Measurements from ENCODE around the gene SLC5A9.
"Not testable (repeated sequence)": the region's sequence is repeated elsewhere in the genome, so short reads cannot be mapped to it uniquely, and the experiment has no call there.

Gene SLC5A9

DNA sequence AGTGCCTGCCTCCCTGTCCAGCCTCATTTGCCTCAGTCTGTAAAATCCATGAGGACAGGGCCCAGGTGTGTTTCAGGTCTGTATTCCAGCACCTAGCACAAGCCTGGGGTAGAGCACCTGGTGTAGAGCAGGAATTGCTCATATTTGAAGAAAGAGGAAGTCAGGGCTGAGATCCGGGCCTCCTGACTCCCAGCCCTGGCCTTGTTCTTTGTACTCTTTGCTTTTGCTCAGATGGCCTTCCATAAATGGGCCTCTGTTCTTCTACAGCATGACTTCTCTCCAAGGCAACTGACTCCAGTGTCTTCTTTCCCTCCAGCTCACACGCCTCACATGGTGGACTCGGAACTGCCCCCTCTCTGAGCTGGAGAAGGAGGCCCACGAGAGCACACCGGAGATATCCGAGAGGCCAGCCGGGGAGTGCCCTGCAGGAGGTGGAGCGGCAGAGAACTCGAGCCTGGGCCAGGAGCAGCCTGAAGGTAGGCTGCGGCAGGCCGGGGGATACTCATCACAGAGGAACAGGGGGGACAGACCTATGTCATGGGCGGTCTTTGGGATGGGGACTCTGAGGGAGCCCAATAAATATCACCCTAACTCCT lies 19.7 kb downstream of the SLC5A9 start:
- DNase-seq (ENCODE audit: low spot score): no peak

DNA sequence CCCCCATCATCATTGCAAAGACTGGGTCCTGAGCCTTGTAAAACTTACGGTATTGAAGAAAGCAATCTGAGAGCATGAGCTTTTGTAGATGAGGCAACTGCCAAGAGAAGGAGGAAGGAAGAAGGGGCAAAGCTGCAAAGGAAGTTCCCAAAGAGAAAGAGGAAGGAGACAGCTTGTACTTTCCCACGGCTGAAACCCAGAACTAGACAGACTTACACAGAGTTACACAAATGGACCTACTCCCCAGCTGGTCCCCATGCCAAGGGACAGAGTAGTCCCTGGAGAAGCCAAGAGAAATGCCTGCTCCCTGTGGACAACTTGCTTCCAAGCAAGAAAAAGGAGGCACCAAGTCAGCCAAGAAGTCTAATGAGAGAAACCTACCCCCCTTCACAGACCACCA lies 22.6 kb downstream of the SLC5A9 start:
- no peak for DNase-seq (ENCODE audit: low spot score)

DNA sequence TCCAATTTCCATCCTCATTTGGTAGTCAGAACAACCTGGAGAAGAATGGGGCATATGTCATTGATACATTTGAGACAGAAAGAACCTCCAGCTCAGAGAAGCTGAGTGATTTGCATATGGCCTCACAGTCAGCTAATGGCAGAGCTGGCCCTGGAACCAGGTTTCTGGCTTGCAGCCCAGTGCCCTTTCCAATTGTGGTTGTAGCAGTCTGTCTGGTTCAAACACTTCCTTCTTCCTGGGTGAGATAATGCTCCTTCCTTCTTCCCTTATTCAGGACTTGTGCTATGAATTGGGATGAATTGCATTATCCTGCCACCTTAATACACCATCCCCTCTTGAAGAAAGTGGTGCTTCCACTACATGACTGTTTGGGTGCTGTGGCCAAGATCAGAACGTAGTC lies 24.2 kb downstream of the SLC5A9 start:
- DNase-seq (ENCODE audit: low spot score): no peak

DNA sequence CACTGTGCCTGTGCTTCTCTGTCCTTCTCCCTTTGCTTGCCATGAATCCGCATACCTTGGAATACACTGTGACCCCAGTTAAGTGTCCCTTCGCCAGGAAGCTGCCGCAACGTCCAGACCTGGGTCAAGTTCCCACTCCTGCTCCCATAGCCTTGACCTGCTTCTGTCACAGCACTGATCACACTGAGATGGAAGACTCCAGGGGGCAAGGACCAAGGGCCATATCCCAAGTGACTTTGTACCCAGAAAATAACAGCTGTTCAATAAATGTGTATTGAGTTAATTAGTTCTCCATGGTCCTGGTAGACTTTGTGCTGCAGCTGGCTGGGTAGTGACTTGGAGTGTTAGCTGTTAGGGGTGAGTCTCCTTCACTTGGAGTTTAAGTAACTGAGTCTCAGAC lies 25.8 kb downstream of the SLC5A9 start:
- DNase-seq (ENCODE audit: low spot score): no peak

DNA sequence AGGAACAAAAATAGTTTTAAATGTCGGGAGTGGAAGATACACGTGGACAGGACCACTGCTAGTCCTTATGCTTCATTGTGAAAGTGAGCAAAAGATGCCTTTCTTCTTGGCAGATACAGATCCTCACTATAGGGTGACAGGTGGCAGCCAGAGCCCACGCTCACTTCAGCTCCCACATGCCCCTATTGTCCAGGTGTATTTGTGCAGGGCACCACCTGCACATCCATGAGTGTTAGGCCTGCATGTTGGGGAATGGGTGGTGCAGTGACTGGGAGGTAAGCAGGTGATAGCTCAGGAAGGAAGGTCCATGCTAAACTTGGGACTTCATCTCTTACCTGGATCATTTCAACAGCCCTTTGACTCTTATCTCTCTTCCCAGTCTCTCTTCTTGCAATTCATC lies 27.4 kb downstream of the SLC5A9 start:
- DNase-seq (ENCODE audit: low spot score): no peak

DNA sequence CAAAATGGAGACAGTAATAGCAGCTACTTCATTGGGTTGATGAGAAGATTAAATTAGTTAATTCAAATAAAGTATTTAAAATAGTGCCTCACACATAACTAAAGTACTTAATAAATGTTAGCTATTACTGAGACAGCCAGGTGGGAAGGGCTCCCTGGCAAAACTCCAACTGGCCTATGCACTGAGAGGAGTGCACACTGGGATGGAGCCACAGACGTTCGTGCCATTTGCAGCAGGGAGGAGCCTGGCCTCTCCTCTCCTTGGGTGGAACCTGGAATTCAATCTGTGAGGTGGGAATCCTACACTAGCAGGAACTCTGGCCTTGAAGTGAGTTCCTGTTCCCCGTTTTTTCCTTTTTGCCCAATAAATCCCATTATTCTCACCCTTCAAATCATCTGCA lies 28.1 kb downstream of the SLC5A9 start:
- no peak for DNase-seq (ENCODE audit: low spot score)

DNA sequence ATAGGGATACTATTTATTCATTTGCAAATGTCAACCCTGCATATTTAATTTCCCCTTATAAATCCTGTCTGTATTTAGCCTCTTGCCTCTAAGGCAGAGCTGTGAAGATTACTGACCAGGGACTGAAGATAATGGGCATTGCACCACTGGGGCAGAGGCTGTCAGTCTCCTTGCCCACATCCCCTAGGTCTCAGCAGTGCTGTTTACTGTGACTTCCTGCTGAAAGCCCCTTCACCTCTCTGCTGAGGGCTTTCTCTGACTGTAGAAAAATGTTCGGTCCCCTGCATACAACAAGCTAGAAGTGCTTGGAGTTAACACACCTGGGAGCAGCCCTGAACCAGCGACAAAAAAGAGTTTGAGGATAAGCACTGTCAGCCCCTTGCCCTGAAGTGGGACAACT lies 28.8 kb downstream of the SLC5A9 start:
- no peak for DNase-seq (ENCODE audit: low spot score)

DNA sequence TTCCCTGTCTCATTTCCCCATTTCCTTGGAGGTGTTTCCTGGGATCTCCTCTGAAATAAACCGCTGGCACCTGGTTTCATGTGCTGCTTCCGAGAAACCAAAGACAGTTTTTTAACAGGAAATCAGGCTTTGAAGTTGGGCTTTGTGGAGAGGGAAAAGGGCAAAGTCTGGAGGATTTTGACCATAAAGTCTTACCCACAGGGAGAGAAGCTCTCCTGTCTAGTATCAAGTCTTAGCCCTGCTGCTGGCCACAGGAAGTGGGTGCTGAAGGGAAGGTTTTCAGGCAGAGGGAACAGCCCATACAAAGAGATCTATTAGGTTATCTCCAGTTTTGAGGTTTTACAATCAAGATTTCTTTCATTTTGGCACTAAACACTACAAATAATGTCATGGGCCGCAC lies 29.3 kb downstream of the SLC5A9 start:
- DNase-seq (ENCODE audit: low spot score): no peak

DNA sequence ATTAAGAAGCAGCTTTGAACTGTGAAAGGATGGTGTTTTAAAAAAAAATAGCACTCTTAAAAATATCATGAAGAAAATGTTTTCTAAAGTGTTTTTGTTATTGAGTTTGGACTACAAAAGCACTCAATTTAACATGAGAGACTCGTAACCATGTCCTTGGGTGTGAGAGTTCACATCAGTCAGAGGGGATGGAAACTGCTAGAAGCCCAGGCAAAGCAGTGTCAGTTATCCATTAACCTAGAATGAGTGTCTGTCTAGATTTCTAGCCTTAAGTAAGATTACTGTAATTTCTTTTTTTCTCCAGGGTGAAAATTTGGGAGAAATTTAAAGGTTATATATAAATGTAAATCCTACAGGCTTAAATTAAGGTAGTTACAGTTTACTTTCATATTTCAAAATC lies 31.7 kb downstream of the SLC5A9 start:
- DNase-seq (ENCODE audit: low spot score): no peak

DNA sequence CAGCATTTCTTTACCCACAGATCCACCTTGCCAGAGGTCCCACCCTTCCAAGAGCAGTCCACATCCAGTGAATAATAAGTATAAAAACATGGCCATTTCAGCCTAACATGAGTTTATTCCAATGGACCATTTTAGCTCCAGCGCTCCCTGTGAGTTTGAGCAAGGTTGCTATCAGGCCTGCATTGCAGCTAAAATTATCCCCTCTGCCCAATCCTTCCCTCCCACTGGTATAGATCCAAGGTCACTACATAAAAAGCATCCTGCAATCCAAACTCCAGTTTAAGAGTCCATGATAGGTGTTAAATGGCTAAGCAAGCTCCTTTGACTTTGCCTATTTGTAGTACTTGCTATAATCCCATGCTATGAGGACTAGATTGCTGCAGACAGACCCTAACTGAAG lies 35.6 kb downstream of the SLC5A9 start:
- no peak for DNase-seq (ENCODE audit: low spot score)

DNA sequence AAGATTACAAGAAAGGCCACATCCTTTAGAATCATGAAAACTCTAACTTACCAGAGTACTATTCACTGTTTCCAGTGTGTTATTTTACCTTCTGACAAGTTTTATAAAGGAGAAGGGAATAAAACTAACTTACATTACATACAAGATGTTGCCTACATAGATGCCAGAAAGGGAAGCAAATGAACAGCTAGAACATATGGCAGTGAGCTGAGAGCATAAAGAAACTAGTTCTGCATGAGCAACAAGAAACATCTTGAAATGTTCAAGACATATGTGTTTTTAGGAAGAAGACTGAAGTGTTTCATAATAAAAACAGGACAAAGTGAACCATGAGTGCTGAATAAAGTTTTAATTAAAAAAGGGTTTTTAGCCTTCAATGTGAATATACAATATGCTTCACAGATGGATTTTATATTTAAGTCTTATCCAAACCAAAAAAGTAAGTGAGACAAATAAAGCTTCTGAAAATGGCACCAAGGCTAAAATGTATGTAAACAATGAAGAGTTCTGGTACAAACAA lies 39.4 kb downstream of the SLC5A9 start:
- no peak for DNase-seq (ENCODE audit: low spot score)

DNA sequence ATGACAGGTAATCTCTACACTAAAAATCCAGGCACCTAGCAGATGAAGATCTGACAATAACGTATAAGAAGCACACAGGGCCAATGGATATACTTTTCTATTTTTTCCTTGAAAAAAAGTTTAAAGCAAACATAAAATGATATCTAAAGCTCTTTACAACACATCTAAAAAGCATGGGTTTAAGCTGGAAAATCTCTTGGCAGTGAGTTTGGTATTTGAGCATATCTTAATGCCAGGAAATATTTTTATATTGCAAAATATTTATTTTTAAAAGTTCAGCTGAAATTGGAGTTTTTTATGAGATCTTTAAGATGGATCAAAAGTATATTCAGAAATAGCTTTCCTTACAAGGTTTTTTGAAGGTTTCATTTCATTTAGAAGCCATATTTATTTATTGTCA lies 40.5 kb downstream of the SLC5A9 start:
- no peak for DNase-seq (ENCODE audit: low spot score)

DNA sequence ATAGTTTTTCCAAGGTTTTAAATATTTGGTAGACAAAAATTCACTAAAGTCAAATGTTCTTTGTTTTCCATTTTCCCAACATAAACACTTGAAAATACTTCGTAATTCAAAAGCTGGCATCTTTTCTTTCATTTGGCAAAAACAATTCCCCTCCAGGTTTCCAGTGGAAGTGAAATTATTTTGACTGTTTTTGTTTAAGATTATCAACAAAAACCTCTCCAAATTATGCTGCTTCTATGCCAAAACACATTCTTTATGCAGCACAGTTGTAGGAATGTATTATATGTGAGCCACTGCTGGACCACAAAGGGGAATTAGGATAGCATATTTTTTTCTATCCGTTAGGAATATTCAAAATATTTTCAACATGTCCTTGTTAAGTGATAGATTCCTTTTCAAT lies 44.1 kb downstream of the SLC5A9 start:
- DNase-seq (ENCODE audit: low spot score): no peak

DNA sequence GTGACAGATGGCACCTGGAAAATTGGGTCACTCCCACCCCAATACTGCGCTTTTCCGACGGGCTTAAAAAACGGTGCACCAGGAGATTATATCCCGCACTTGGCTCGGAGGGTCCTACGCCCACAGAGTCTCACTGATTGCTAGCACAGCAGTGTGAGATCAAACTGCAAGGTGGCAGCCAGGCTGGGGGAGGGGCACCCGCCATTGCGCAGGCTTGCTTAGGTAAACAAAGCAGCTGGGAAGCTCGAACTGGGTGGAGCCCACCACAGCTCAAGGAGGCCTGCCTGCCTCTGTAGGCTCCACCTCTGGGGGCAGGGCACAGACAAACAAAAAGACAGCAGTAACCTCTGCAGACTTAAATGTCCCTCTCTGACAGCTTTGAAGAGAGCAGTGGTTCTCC lies 54.9 kb downstream of the SLC5A9 start:
- DNase-seq (ENCODE audit: low spot score): not testable (repeated sequence)

DNA sequence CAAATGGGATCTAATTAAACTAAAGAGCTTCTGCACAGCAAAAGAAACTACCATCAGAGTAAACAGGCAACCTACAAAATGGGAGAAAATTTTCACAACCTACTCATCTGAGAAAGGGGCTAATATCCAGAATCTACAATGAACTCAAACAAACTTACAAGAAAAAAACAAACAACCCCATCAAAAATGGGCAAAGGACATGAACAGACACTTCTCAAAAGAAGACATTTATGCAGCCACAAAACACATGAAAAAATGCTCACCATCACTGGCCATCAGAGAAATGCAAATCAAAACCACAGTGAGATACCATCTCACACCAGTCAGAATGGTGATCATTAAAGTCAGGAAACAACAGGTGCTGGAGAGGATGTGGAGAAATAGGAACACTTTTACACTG lies 59.8 kb downstream of the SLC5A9 start:
- not testable (repeated sequence) for DNase-seq (ENCODE audit: low spot score)

DNA sequence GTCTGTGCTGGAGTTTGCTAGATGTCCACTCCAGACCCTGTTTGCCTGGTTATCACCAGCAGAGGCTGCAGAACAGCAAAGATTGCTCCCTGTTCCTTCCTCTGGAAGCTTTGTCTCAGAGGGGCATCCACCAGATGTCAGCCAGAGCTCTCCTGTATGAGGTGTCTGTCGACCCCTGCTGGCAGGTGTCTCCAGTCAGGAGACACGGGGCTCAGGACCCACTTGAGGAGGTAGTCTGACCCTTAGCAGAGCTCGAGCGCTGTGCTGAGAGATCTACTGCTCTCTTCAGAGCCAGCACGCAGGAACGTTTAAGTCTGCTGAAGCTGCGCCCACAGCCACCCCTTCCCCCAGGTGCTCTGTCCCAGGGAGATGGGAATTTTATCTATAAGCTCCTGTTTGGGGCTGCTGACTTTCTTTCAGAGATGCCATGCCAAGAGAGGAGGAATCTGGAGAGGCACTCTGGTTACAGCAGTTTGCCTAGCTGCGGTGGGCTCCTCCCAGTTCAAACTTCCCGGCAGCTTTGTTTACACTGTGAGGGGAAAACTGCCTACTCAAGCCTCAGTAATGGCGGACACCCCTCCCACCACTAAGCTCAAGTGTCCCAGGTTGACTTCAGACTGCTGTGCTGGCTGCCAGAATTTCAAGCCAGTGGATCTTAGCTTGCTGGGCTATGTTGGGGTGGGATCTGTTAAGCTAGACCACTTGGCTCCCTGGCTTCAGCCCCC lies 62.3 kb downstream of the SLC5A9 start:
- not testable (repeated sequence) for DNase-seq (ENCODE audit: low spot score)

DNA sequence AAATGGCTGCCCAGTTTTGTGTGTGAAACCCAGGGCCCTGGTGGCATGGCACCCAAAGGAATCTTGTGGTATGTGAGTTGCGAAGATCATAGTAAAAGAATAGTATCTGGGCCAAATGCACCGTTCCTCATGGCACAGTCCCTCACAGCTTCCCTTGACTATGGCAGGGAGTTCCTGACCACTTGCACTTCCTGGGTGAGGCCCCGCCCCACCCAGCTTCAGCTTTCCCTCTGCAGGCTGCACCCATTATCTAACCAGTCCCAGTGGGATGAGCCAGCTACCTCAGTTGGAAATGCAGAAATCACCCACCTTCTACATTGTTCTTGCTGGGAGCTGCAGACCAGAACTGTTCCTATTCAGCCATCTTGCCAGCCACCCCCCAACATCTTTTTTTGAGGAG lies 63.0 kb downstream of the SLC5A9 start:
- DNase-seq (ENCODE audit: low spot score): no peak

DNA sequence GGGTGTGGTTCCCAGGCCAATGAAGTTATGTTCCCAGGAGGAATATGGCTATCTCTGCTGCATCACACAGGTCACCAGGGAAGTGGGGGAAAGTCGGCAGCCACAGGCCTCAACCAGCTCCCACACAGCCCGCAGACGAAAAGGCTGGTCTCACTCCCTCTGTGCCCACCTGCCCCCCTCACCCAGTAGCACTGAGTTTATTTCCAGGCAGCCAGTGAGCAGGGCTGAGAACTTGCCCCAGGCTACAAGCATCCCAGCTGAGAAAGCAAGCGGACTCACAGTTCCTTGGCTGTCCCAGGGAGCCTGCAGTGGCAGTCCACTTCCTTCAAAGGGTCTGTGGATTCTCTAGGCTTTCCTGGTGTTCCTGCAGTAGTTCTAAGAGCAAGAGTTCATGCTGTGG lies 68.9 kb downstream of the SLC5A9 start:
- no peak for DNase-seq (ENCODE audit: low spot score)

DNA sequence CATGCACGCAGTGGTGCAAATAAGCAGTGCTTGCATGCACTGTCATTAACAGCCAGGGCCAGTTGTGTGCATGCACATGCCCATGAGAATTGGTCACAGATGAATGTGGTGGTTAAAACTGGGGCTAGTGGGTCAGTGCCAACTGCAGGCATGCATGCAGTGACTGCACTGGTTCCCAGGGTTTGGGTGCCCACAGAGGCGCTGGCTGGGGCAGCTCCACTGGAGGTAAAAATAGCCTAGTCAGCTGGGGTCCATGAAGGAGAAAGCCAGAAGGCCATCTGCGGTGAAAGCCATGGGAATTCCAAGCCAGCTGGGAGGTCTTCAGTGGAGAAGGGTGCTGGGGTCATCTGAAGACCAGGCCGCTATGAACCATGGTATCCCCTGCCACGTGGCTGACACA lies 70.2 kb downstream of the SLC5A9 start:
- DNase-seq (ENCODE audit: low spot score): no peak

DNA sequence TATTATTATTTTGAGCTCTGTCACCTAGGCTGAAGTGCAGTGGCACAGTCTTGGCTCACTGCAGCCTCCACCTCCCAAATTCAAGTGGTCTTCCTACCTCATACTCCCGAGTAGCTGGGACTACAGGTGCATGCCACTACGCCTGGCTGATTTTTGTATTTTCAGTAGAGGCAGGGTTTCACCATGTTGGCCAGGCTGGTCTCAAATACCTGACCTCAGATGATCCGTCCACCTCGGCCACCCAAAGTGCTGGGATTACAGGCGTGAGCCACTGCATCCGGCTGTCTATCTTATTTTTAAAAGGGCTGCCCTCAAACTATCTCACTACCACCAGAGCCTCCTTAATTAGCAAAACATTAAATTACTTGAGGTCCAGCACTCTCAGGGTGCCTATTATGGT lies 71.6 kb downstream of the SLC5A9 start:
- DNase-seq (ENCODE audit: low spot score): not testable (repeated sequence)

DNA sequence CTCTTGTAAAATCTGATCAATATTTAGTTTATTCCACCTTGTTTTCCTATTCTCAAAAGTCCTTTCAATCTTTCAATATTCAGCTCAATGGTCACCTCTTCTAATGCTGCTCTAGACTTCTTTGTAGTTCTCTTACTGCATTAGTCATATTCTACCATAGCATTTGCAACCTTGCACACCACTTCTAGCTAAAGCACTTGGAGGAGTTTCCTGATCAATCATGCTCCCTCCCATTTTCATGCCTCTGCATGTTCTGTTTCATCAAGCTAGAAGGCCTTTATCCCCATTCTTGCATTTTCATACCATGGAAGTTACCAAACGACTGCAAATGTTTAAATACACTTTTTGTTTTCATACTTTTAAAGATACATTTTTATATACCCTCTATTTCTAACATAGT lies 72.1 kb downstream of the SLC5A9 start:
- DNase-seq (ENCODE audit: low spot score): no peak

Data from HuH-7 (cell line).